GM12872 (cell line): Measurements from ENCODE around the gene FAM83G.
"Not testable (repeated sequence)": the region's sequence is repeated elsewhere in the genome, so short reads cannot be mapped to it uniquely, and the experiment has no call there.

Source experiments
- TF ChIP-seq, protein P1 (sequence below): IDR thresholded peaks from 3 replicates; pipeline ENCODE4 v1.5.1; 2011; ENCODE audit warnings: low read depth, mild to moderate bottlenecking, low read length, moderate library complexity; ENCODE audit not compliant: insufficient read depth

The FAM83G gene

DNA sequence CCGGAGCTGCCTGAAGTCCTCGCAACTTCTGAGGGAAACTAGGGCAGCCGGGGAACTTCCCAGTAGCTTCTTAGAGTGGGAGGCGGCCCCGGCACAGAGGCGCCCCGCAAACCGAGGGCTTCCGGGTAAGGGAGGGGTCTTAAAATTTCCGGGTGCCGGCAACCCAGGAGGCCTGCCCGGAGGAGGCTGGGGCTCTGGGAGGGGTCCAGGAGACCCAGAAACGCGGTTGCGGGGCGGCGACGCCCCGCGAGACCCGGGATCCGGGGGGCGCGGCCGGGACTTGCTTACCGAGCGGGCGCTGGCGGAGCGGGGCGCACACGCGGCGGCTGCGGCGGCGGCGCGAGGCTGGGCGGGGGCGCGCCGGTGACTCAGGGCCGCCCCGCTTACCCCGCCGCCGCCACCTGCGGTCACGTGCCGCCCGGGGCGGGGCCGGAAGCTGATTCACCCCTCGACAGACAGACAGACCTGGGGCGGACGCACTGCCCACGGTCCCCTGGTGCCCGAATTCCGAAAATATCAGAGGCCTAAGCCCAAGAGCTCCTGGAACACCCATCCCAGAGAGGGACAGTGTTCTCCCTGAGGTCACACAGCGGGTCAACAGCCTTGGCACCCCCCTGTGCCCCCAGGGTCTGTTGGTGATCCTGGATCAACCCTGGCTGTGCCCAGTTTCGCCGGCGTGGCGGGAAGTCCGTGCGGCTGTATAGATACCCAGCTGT lies at the start of gene FAM83G:
FAM83G (minus strand) TSS at position 344 of the 716 bp plus-strand sequence. CDS start 723 bp downstream, outside the sequence.
- TF ChIP-seq, protein P1, sequence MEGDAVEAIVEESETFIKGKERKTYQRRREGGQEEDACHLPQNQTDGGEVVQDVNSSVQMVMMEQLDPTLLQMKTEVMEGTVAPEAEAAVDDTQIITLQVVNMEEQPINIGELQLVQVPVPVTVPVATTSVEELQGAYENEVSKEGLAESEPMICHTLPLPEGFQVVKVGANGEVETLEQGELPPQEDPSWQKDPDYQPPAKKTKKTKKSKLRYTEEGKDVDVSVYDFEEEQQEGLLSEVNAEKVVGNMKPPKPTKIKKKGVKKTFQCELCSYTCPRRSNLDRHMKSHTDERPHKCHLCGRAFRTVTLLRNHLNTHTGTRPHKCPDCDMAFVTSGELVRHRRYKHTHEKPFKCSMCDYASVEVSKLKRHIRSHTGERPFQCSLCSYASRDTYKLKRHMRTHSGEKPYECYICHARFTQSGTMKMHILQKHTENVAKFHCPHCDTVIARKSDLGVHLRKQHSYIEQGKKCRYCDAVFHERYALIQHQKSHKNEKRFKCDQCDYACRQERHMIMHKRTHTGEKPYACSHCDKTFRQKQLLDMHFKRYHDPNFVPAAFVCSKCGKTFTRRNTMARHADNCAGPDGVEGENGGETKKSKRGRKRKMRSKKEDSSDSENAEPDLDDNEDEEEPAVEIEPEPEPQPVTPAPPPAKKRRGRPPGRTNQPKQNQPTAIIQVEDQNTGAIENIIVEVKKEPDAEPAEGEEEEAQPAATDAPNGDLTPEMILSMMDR = no peak

DNA sequence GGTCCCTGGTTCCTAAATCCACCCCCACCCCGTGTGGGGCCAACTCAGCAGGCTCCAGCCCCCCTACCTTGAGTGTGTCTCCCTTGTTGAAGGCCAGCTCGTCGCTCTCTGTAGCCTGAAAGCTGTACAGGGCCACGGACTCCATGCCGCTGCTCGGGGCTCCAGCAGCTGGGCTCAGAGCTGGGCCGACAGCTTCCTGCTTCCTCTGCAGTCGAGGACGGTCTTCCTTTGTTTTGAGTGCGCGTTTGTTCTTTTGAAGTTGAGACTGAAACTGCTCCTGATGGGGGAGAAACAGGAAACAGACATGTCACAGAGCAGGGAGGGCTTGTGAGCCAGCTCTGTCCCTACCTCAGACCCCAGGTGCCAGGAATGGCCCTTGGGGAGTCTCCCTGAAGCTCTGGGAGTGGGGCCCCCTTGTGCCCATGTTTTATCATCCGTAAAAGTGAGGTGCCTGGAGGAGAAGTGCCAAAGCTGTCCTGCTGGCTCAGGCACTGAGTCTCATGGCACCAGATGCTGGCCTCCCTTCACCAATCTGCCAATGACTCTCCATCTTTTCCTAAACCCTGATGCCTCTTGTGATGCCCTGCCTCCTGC lies 42.3 kb upstream of the FAM83G start, which contains the start of gene GRAP:
GRAP (minus strand) TSS at position 176 of the 594 bp plus-strand sequence; CDS start at position 145, 31 bp downstream.
- TF ChIP-seq, protein P1 = not testable (repeated sequence)

GRCh38 chr17:19031729-19032128 lies 27.2 kb upstream of the FAM83G start:
- TF ChIP-seq, protein P1 = peak; percentile 39; the same call in 2 of the 3 replicates

DNA sequence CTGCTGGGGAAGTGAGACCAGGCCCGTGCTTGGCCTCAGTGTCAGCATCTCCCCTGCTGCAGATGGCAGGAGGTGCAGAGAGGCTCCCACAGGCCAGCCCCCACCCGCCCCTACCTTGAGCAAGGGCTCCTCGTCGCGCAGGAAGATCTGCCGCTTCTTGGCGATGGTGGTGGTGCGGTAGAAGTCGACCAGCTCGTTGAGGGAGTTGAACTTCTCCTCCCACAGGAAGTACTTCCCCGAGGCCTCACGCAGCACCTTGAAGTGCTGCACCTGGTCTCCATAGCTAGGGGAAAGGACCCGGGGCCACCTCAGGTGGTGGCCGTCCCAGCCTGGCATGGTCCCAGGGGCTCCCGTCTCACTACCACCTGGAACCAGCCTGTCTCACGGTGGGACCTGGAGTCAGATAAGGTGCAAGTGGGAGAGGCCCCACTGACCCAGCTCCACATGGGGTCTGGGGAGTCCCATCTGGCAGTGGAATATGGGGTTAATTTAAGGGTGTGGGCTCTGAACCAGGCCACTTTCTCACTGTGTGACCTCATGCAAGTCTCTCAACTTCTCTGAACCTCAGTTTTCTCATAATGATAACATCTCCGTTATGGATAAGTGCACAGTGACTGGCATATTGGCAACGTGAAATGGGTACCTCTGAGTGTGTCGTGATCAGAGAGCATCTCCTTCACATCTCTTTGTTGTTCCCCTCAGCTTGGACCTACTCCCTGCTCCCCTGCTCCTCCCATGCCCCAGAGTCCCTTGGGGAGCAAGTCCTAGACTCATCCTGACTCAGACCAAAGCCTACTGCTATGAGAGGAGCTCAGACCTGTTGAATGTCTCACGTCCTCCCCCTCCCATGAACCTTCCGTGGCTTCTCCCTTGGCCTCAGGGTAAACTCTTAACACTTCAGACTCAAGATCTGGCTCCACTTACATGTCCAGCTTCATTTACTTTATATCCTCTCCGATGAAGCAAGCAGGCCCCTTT lies 19.8 kb upstream of the FAM83G start:
- TF ChIP-seq, protein P1 = no peak

DNA sequence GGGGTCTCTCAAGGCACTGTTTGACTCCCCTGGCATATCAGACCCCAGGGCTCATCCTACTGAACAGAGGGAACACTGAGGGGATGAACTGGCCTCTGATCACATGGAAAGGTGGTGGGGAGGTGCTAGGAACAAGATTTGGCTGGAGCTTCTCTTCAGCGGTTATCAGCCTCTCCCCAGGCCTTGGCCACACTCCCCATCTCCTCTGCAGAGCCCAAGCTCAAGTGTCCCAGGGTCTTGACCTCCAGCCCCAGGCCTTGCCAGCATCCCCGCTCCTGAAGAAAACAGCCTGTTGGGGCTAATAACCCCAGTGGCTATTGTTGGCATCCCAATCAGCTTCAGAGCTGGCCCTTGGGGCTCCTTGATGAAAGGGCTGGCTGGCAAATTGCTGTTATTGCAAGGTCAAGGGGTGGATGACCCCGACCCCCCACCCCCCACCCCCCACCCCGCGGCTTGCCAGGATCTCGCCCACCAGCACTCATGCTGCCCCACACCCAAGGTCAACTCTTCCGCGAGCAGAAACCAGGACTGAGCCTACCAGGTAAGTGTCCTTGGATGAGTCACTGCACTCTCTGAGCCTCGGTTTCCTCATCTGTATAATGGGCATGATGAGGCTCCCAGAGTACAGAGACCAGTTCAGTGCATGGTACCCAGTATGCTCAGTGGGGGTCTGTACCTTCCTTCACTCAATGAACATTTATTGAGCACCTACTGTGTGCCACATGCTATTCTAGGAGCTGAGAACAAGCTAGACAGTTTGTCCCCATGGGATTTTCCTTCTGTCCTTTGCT lies 18.8 kb upstream of the FAM83G start:
- TF ChIP-seq, protein P1 = no peak

DNA sequence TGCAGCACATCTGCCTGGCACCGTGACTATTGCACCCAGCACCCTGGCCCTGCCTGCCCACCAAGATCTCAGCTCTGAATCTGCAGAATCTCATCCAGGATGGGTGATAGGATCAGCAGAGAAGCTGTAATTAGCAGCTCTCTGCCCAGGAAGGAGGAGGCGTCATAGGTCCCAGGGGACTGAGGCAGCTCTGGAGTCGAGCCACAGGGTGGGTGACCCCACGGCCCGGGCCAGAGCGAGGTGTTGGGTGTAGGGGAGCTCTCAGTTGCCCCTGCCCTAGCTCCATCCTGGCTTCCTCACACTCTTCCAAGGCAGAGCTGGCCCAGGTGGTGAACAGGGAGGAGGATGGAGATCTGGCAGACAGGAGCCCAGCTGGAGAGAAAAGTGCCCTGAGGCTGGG lies 18.2 kb upstream of the FAM83G start:
- TF ChIP-seq, protein P1 = no peak

DNA sequence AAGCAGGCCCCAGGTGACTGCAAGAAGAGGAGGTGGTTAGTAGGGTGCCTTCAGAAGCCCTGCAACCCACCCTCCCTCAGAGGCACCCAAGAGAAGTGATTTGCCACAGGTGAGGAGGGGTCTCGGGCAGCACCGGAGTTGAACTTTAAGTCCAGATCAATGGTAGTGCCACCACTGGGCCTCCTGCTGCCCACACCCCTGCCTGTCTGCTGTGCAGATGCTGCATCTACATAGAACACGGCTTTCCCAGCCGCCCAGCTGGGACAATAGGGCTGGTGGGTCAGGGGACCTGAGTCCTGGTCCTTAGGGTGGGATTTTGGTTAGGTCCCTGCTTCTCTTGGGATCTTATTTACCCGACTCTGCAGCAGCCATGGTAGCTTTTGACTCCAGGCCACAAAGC lies 17.6 kb upstream of the FAM83G start:
- TF ChIP-seq, protein P1 = no peak
